IPS-15b (cell line): Measurements from ENCODE around the gene ADH1B.
"Not testable (repeated sequence)": the region's sequence is repeated elsewhere in the genome, so short reads cannot be mapped to it uniquely, and the experiment has no call there.

Experiments
- H3K27me3 ChIP-seq: one replicate; pipeline ENCODE4 v1.6.1; 2013; ENCODE audit warnings: low read length; ENCODE audit not compliant: control insufficient read depth, insufficient read depth
- H3K36me3 ChIP-seq: one replicate; pipeline ENCODE4 v1.6.1; 2013; ENCODE audit warnings: low read length; ENCODE audit not compliant: control insufficient read depth, insufficient read depth
- H3K4me1 ChIP-seq: one replicate; pipeline ENCODE4 v1.6.1; 2013; ENCODE audit warnings: mild to moderate bottlenecking, low read length; ENCODE audit not compliant: control insufficient read depth, insufficient read depth
- H3K4me3 ChIP-seq: one replicate; pipeline ENCODE4 v1.5.1; 2013; ENCODE audit warnings: low read depth, low read length
- H3K9ac ChIP-seq: one replicate; pipeline ENCODE4 v1.6.1; 2013; ENCODE audit warnings: low read depth, mild to moderate bottlenecking, low read length
- H3K9me3 ChIP-seq: one replicate; pipeline ENCODE4 v1.6.1; 2013; ENCODE audit warnings: mild to moderate bottlenecking, low read length; ENCODE audit not compliant: control insufficient read depth, insufficient read depth

Gene ADH1B

DNA sequence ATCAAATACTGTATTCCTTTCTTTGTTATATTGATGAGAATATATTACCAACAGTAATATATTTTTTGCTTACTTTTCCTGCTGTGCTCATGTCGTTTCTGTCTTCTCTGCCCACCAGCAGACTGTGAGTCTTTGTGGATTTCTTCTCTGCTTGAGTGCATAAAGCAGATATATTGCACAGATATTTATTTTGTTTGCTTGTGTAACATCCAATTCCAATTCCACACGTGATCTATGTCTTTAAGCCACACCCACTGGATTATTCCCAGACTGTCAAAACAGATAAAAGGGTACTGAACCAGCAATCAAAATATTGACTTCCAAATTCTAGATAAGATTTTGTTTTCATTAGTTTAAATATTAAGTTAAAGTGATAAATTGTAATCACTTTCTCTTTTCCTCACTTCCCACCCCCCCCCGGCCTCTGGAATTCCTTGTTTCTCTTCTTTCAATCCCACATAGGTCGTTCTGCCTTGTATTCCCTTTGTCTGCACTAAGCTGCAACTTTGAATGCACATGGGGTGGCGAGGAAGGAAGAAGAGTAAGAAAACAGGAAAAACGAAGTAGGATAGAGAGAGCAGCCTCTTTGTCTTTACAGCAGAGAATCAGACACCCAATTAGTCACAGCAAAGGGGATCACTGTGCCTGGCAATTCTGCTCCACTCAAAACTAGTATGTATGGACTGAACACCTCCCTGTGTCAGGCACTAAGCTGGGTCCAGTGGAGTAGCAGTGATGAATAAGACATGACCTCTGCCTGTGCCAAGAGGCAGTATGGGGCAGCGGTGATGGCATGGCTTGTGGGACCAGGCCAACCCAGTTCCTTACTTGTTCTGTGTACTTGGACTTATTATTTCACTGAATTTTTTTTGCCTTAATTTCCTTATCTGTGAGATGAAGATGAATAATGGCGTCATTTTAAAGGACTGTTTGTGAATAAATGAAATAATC is at the start of gene ADH1B:
ADH1B (minus strand) TSS at position 161 of the 951 bp plus-strand sequence; CDS start at position 91, 70 bp downstream.
- no peaks in the 10 kb centered on the region for H3K36me3 ChIP-seq
- no peaks in the 10 kb centered on the region for H3K4me1 ChIP-seq
- H3K27me3 ChIP-seq: no peaks in the 10 kb centered on the region
- no peaks in the 10 kb centered on the region for H3K9me3 ChIP-seq
- H3K4me3 ChIP-seq: no peak within 1 kb of the TSS
- no peak within 1 kb of the TSS for H3K9ac ChIP-seq

DNA sequence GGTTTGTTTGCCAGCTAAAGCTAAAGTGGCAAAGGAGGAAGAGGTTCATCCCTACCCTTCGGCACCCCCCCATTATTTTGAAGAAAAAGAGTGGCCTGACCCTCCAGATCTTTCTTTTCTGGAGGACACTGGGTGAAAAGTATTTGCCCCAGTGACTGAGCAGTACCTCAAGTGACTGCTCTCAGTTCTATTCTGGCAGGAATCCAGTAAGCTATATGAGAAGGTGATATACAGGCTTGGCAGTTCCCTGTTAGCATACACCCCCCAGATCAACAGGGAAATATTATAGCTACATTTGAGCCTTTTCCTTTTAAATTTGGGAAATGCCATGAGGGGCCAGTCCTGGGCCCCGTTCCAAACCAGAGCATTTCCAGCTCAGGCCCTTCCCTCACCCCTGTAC is 46.6 kb upstream of the ADH1B start:
- not testable (repeated sequence) for H3K27me3 ChIP-seq, H3K4me1 ChIP-seq, H3K36me3 ChIP-seq, H3K9ac ChIP-seq, H3K9me3 ChIP-seq, H3K4me3 ChIP-seq

GRCh38 chr4:99366491-99366890 is 45.3 kb upstream of the ADH1B start:
- Histone ChIP-seq H3K27me3 (no peaks in the 10 kb centered on the region), H3K9me3 (no peaks in the 10 kb centered on the region)

GRCh38 chr4:99362768-99363167 is 41.6 kb upstream of the ADH1B start:
- H3K9ac ChIP-seq: no peak overlapping the region
- H3K9me3 ChIP-seq: no peaks in the 10 kb centered on the region
- H3K4me1 ChIP-seq: no peaks in the 10 kb centered on the region
- no peaks in the 10 kb centered on the region for H3K27me3 ChIP-seq
- H3K36me3 ChIP-seq: no peaks in the 10 kb centered on the region
- no peak overlapping the region for H3K4me3 ChIP-seq

More at GRCh38 chr4:99366491-99366890, 45.3 kb upstream of the ADH1B start:
- no peaks in the 10 kb centered on the region for H3K4me1 ChIP-seq
- H3K36me3 ChIP-seq: no peaks in the 10 kb centered on the region
- no peak overlapping the region for H3K4me3 ChIP-seq
- no peak overlapping the region for H3K9ac ChIP-seq

DNA sequence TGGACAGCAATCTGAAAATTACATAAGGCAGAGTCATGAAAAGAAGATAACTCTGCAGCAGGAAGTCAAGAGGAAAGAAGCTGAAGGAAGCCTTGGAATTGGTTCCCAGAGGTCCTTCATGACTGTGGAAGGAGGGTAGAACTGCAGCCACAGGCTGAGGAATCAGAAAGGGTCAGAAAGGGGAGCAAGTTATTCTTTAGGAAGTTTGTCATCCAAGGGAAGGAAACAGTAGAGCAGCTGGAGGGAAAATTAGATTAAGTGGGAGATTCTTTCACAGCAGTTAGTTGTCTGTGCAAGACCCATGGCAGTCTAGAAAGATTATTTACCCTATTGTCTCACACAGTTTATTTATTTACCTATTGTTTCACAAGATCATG is 40.7 kb upstream of the ADH1B start:
- Histone ChIP-seq H3K4me1 (no peaks in the 10 kb centered on the region), H3K9me3 (no peaks in the 10 kb centered on the region), H3K4me3 (no peak overlapping the region), H3K27me3 (no peaks in the 10 kb centered on the region), H3K36me3 (no peaks in the 10 kb centered on the region), H3K9ac (no peak overlapping the region)

- Histone ChIP-seq H3K9ac (no peak overlapping the region), H3K9me3 (no peaks in the 10 kb centered on the region), H3K4me3 (no peak overlapping the region), H3K36me3 (no peaks in the 10 kb centered on the region), H3K4me1 (no peaks in the 10 kb centered on the region), H3K27me3 (no peaks in the 10 kb centered on the region)
These were observed 40.2 kb upstream of the ADH1B start for GRCh38 chr4:99361268-99361898.

- Histone ChIP-seq H3K4me3 (no peak overlapping the region), H3K4me1 (no peaks in the 10 kb centered on the region), H3K27me3 (no peaks in the 10 kb centered on the region), H3K36me3 (no peaks in the 10 kb centered on the region), H3K9ac (no peak overlapping the region), H3K9me3 (no peaks in the 10 kb centered on the region)
These were observed 38.4 kb upstream of the ADH1B start for GRCh38 chr4:99359480-99360204.

DNA sequence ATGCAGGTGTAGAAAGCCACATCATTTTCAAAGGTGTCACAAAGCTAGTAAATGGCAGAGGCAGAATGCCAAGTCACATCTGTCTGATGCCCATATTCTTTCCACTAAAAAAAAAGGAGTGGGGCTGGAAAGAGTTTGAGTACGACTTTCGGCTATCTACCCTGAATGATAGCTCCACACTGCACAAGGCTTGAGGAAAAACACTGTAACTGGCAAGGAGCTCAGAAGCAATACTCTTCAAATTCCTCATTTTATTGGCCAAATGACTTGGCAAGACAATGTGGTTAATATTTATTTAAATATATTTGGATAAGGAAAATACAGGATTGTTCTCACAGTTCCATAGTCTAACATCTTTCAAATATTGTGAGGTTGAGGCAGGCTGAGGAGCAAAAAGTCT is 36.7 kb upstream of the ADH1B start:
- H3K9me3 ChIP-seq: no peaks in the 10 kb centered on the region
- H3K36me3 ChIP-seq: no peaks in the 10 kb centered on the region
- H3K4me3 ChIP-seq: no peak overlapping the region
- H3K4me1 ChIP-seq: no peaks in the 10 kb centered on the region
- H3K9ac ChIP-seq: no peak overlapping the region
- H3K27me3 ChIP-seq: no peaks in the 10 kb centered on the region

DNA sequence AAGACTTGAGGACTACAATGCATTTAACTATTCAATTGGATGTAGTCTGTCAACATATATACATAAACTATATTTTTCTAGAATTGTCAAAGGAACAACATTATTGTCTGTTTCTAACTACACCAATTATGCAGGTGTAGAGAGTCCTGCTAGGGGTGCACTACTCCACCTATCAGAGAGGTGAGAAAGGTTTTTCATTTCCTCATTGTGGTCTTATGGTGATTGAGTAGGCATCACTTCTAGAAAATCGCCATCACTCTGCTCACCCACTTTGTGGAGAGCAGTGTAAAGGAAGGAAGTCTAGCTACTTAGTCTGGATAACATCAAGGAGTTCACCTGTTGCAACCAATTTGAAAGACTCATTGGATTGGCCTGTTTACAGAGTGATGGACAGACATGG is 35.8 kb upstream of the ADH1B start:
- Histone ChIP-seq H3K9ac (no peak overlapping the region), H3K4me1 (no peaks in the 10 kb centered on the region), H3K36me3 (no peaks in the 10 kb centered on the region), H3K4me3 (no peak overlapping the region), H3K27me3 (no peaks in the 10 kb centered on the region), H3K9me3 (no peaks in the 10 kb centered on the region)

GRCh38 chr4:99356149-99356548 is 34.9 kb upstream of the ADH1B start:
- H3K4me1 ChIP-seq, H3K9ac ChIP-seq, H3K27me3 ChIP-seq, H3K36me3 ChIP-seq, H3K4me3 ChIP-seq, H3K9me3 ChIP-seq: not testable (repeated sequence)

GRCh38 chr4:99352602-99353537 is 31.7 kb upstream of the ADH1B start, which contains the start of gene ADH1C:
ADH1C (minus strand) TSS chr4:99352746; CDS start chr4:99352675, 71 bp downstream.
- H3K36me3 ChIP-seq: no peaks in the 10 kb centered on the region
- no peaks in the 10 kb centered on the region for H3K27me3 ChIP-seq
- H3K9me3 ChIP-seq: no peaks in the 10 kb centered on the region
- H3K4me1 ChIP-seq: no peaks in the 10 kb centered on the region
- no peak within 1 kb of the TSS for H3K9ac ChIP-seq
- no peak within 1 kb of the TSS for H3K4me3 ChIP-seq
